ENCODE measurements around the gene TMEM132C. TPM values are rescaled to one million over a fixed set of nuclear protein-coding genes. Genes with fewer than 3 reads are reported as not detected.

The TMEM132C gene
- total RNA-seq, 1 donor, result not detected

DNA sequence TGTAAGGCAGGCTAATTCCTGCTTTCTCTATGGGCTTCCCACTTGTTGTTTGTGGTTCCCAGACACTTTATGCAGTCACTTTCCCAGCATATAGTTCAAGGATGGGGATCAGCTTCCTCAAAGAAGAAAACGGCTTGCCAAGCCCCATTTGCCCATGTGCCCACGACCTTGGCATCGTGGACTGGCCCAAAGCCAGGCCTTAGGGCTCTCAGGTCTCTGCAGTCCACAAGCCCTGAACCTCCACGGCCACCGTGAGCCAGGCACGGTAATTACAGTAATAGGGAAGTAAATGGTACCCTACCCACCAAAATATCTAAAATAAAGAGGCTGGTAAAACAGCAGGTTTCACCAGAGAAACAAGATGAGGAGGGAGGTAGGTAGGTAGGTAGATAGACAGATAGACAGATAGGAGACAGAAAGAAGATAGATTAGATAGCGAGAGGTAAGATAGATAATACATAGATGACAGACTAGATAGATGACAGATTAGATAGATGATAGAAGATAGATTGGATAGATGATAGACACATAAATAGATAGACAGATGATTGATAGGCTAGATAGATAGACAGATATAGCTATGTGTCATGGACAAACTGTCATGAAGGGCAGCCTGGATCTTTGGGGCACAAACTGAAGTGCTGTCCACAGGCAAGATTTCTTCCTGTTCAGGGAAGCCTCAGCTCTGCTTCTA, 393.7 kb downstream of the TMEM132C start:
- no peak overlapping the region for H3K4me3 ChIP-seq (ENCODE audit: low read depth, low read length)
- DNase-seq (ENCODE audit: low read depth), result no peak
- TF ChIP-seq, protein P1, sequence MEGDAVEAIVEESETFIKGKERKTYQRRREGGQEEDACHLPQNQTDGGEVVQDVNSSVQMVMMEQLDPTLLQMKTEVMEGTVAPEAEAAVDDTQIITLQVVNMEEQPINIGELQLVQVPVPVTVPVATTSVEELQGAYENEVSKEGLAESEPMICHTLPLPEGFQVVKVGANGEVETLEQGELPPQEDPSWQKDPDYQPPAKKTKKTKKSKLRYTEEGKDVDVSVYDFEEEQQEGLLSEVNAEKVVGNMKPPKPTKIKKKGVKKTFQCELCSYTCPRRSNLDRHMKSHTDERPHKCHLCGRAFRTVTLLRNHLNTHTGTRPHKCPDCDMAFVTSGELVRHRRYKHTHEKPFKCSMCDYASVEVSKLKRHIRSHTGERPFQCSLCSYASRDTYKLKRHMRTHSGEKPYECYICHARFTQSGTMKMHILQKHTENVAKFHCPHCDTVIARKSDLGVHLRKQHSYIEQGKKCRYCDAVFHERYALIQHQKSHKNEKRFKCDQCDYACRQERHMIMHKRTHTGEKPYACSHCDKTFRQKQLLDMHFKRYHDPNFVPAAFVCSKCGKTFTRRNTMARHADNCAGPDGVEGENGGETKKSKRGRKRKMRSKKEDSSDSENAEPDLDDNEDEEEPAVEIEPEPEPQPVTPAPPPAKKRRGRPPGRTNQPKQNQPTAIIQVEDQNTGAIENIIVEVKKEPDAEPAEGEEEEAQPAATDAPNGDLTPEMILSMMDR (IDR thresholded peaks at IDR 0.05; ENCODE audit: insufficient read depth, low read depth, low read length), result no peak

DNA sequence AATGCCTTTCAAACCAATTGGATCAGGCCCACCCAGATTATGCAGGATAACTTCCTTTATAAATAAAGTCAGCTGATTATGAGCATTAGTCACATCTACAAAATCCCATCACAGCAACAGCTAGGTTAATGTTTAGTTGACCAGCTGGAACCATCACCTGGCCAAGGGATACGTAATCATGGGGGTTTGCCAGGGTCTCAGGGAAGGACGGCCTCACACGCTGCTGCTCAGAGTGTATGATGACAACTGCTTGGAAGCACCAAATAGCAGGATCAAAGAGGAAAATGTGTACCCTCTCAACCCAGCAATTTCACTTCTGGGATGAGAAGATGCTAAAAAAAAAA, 394.2 kb downstream of the TMEM132C start:
- no peak for DNase-seq (ENCODE audit: low read depth)

DNA sequence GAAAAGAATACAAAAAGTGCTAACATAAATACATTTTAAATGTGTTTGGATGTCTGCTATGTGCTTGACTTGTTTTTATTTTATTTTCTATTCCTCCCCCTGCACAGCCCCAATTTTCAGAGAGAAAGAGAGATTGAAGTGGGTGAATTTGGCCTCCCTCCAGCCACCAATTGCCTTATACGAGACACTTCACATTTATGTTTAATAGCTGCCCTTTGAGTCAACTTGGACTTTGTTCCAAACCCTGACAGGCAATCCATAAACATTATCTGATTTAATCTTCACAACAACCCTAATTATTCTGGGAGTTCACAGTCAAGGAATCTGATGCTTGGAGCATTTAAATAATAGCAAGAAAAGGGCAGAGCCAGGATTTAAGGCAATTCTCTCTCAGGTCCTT, 395.1 kb downstream of the TMEM132C start:
- TF ChIP-seq, protein P1 (IDR thresholded peaks at IDR 0.05; ENCODE audit: insufficient read depth, low read depth, low read length), result no peak
- no peak for DNase-seq (ENCODE audit: low read depth)
- no peak overlapping the region for H3K4me3 ChIP-seq (ENCODE audit: low read depth, low read length)

More for the DNA sequence above, 394.2 kb downstream of the TMEM132C start:
- no peak overlapping the region for H3K4me3 ChIP-seq (ENCODE audit: low read depth, low read length)
- TF ChIP-seq, protein P1 (IDR thresholded peaks at IDR 0.05; ENCODE audit: insufficient read depth, low read depth, low read length), result no peak

DNA sequence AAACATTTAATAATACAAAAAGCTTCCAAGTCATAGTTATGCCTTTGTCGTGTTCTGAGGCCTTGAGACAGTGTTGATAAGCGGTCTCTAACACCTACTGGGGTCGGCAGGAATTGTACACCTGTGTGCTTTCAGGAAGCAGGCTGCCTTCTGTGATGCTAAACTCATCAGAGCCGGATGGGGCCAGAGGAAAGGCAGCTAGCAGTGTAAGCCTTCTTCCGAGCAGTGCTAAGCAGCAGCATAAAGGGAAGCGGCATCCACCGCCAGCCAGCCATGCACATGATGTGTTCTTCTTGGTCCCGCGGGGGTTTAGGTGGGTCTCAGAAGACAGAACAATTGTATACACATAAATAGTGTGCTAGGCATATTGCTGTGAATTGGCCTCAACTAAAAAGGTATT, 397.5 kb downstream of the TMEM132C start:
- no peak overlapping the region for H3K4me3 ChIP-seq (ENCODE audit: low read depth, low read length)
- TF ChIP-seq, protein P1 (IDR thresholded peaks at IDR 0.05; ENCODE audit: insufficient read depth, low read depth, low read length), result no peak
- DNase-seq (ENCODE audit: low read depth), result no peak

DNA sequence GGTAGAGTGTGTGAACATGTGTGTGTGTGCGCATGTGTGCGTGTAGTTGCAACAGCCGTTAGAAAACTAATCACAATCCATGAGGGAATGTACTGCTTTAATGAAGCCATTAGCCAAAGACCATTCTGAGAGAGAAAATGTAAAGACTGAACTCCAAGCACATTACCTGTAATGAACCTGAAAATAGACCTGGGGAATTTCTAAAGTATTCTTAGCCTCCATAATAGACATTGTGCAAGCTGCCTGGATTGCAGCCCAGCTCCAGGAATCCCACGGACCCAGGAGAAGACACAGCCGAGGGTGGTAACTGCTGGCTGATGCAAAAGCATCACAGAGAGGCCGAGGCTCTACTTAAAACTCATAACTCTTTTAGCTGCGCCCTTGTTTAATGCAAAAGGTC, 400.2 kb downstream of the TMEM132C start:
- no peak for DNase-seq (ENCODE audit: low read depth)
- TF ChIP-seq, protein P1 (IDR thresholded peaks at IDR 0.05; ENCODE audit: insufficient read depth, low read depth, low read length), result no peak
- no peak overlapping the region for H3K4me3 ChIP-seq (ENCODE audit: low read depth, low read length)

DNA sequence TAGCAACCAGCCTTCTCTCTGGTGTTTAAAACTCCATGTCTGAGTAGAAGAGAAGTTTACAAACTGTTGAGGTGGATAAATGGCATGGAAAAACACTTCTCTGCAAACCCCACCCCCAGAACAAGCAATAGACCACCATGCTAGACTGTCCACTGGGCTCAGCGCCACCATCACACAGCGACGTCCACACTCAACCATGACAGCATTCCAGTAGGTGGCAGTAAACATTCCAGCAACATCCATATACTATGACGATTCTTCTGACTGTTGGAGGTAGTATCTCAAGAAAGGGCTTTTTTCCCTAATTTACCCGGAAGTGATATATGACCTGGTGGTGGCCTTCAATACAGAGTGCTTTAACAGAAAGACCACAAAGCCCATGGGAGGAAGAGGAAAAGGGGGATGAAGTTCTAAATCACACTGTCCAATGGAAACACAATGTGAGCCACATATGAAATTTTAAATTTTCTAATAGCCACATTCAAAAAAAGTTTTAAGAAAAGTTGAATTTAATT, 404.6 kb downstream of the TMEM132C start:
- DNase-seq (ENCODE audit: low read depth), result no peak
- TF ChIP-seq, protein P1 (IDR thresholded peaks at IDR 0.05; ENCODE audit: insufficient read depth, low read depth, low read length), result no peak
- no peak overlapping the region for H3K4me3 ChIP-seq (ENCODE audit: low read depth, low read length)

DNA sequence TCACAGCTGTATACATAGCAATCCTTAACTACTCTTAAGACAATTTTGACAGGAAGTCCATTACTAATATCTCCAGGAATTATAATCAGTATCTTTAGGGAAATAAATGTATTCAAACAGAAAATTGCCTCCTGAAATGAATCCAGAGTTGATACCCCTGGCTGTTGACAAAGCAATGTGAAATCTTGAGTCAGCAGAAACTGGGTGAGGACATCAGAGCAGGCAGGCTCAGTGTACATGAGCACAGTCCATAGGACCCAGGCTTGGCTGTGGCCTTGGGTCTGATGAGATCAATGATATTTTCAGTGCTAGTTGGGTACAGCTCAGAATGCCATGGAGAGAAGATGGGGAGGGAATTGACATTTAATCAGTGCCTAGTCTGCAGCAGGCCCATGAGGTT, 405.5 kb downstream of the TMEM132C start:
- TF ChIP-seq, protein P1 (IDR thresholded peaks at IDR 0.05; ENCODE audit: insufficient read depth, low read depth, low read length), result no peak
- DNase-seq (ENCODE audit: low read depth), result no peak
- H3K4me3 ChIP-seq (ENCODE audit: low read depth, low read length), result no peak overlapping the region
